Mesothelial cell of epicardium (in vitro differentiated cells): ENCODE data around the gene CCDC87. TPM values are rescaled to one million over a fixed set of nuclear protein-coding genes. Genes with fewer than 3 reads are reported as not detected.
"Not testable (repeated sequence)": the region's sequence is repeated elsewhere in the genome, so short reads cannot be mapped to it uniquely, and the experiment has no call there.

ENCODE experiments used
- DNase-seq, 2 experiments: peaks; one replicate each; pipeline ENCODE4 v3.0.0; 2021; ENCODE audit warnings: low spot score in 2 of 2; ENCODE audit not compliant: unreplicated experiment in 2 of 2
- H3K27ac Mint-ChIP-seq: 2 replicates; pipeline ENCODE4 v1.8.0; 2021; ENCODE audit warnings: mixed read lengths
- H3K27me3 Mint-ChIP-seq: 2 replicates; pipeline ENCODE4 v1.8.0; 2021; ENCODE audit warnings: low read depth, mixed read lengths
- H3K36me3 Mint-ChIP-seq: 2 replicates; pipeline ENCODE4 v1.8.0; 2021; ENCODE audit warnings: mixed read lengths
- H3K4me1 Mint-ChIP-seq: 2 replicates; pipeline ENCODE4 v1.8.0; 2021; ENCODE audit warnings: mixed read lengths
- H3K4me3 Mint-ChIP-seq: 2 replicates; pipeline ENCODE4 v1.8.0; 2021; ENCODE audit warnings: mild to moderate bottlenecking, moderate library complexity, mixed read lengths
- H3K9me3 Mint-ChIP-seq: 2 replicates; pipeline ENCODE4 v1.8.0; 2021; ENCODE audit warnings: mixed read lengths
- total RNA-seq: library from RNA; stranded (reverse); gene quantifications from 3 replicates; pipeline ENCODE4 v1.2.1, GENCODE V29; 2021
- TF ChIP-seq, protein P1 (sequence below): fragments of 200-600 bp; sonication (generic); IDR thresholded peaks from one replicate; pipeline ENCODE4 v1.5.0; 2021; ENCODE audit warnings: antibody characterized with exemption; ENCODE audit not compliant: unreplicated experiment

Gene CCDC87
- total RNA-seq, 1 donor from 2014 or later, result 0.25 TPM

DNA sequence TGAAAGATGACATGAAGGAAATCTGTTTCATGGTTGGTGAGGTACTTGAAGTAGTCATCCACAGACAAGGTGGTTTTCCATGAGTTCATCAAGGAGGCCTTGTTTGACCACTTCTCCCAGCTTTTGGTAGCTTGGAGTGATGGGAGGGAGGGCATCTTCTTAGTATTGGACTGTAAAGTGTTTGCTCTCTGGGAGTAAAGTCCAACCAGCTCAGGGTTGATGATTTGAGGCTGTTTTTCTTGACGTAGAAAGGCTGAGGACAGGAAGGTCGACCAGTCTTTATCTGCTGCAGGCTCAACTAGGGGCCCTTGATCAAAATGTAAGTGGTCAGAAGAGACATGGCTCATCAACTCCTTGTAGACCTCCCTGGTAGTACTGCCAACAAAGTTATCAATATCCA lies 1.7 kb downstream of the CCDC87 start:
- Mint-ChIP-seq H3K27ac (no peak overlapping the region), H3K27me3 (no peaks in the 10 kb centered on the region), H3K4me1 (peaks cover 24% of the 10 kb centered on the region), H3K4me3 (no peak overlapping the region), H3K36me3 (no peaks in the 10 kb centered on the region), H3K9me3 (peaks cover 7% of the 10 kb centered on the region)
- DNase-seq, result no peak
- TF ChIP-seq, protein P1, sequence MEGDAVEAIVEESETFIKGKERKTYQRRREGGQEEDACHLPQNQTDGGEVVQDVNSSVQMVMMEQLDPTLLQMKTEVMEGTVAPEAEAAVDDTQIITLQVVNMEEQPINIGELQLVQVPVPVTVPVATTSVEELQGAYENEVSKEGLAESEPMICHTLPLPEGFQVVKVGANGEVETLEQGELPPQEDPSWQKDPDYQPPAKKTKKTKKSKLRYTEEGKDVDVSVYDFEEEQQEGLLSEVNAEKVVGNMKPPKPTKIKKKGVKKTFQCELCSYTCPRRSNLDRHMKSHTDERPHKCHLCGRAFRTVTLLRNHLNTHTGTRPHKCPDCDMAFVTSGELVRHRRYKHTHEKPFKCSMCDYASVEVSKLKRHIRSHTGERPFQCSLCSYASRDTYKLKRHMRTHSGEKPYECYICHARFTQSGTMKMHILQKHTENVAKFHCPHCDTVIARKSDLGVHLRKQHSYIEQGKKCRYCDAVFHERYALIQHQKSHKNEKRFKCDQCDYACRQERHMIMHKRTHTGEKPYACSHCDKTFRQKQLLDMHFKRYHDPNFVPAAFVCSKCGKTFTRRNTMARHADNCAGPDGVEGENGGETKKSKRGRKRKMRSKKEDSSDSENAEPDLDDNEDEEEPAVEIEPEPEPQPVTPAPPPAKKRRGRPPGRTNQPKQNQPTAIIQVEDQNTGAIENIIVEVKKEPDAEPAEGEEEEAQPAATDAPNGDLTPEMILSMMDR, result no peak

DNA sequence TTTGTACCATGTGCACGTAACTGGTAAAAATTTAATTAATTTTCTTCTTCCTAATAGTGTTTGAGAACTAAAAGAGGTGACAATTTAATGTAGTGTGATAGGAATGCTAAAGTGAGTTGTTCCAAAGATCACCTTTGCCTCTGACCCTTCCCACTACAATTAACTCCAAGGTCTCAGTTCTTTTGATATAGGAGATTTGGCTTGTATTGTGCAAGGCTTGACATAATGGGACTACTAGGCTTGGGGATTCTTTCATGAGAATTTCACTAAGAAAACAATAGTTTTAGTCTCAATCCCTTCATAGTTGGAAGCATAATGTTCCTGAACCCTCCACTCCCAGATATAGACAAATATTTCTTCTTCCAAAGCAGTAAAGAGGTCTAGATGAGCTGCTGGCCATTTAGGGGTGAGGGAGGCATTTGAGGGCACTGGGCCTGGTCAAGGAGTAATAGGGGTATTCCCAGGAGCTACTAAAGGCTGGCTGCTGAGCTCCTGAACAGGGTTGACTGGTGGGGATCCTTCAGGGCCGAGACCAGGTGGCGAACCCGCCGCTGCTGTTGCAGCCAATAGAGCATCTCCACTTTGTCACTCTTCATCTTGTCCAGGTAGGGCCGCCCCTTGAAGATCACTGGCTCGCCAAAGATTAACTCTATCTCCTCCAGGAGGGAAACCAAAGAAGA lies 2.7 kb downstream of the CCDC87 start:
- TF ChIP-seq, protein P1, result no peak
- Mint-ChIP-seq H3K9me3 (peaks cover 7% of the 10 kb centered on the region), H3K4me1 (peaks cover 17% of the 10 kb centered on the region), H3K36me3 (no peaks in the 10 kb centered on the region), H3K27me3 (no peaks in the 10 kb centered on the region), H3K27ac (no peak overlapping the region), H3K4me3 (no peak overlapping the region)
- DNase-seq, result no peak

DNA sequence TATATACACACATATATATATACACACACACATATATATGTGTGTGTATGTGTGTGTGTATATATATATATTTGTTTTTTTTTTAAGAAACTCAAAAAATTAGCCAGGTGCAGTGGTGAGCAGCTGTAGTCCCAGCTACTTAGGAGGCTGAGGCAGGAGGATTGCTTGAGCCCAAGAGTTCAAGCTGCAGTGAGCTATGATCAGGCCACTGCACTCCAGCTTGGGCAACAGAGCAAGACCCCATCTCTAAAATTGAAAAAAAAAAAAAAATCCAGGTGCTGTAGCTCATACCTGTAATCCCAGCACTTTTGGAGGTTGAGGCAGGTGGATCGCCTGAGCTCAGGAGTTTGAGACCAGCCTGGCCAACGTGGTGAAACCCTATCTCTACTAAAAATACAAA lies 3.5 kb downstream of the CCDC87 start:
- DNase-seq, H3K27me3 Mint-ChIP-seq, H3K27ac Mint-ChIP-seq, H3K36me3 Mint-ChIP-seq, H3K9me3 Mint-ChIP-seq, H3K4me3 Mint-ChIP-seq: not testable (repeated sequence)
- peaks cover 11% of the 10 kb centered on the region for H3K4me1 Mint-ChIP-seq

DNA sequence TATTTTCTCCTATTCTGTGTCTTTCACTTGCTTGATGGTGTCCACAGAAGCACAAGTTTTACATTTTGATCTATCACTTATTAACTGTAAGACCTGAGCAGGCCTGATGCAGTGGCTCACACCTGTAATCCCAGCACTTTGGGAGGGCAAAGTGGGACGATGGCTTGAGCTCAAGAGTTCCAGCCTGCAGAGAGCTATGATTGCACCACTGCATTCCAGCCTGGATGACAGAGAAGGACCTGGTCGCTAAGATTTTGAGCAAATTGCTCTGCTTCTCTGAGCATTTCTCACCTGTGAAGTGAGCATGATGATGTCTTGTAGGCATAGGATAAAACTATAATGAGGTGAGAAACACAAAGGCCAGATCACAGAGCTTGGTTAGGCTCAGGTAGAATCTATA lies 6.7 kb downstream of the CCDC87 start:
- Mint-ChIP-seq H3K4me1 (no peaks in the 10 kb centered on the region), H3K27me3 (no peaks in the 10 kb centered on the region), H3K4me3 (no peak overlapping the region), H3K36me3 (peaks cover 3% of the 10 kb centered on the region), H3K9me3 (peaks cover 17% of the 10 kb centered on the region), H3K27ac (no peak overlapping the region)
- TF ChIP-seq, protein P1, result no peak
- DNase-seq, result no peak

DNA sequence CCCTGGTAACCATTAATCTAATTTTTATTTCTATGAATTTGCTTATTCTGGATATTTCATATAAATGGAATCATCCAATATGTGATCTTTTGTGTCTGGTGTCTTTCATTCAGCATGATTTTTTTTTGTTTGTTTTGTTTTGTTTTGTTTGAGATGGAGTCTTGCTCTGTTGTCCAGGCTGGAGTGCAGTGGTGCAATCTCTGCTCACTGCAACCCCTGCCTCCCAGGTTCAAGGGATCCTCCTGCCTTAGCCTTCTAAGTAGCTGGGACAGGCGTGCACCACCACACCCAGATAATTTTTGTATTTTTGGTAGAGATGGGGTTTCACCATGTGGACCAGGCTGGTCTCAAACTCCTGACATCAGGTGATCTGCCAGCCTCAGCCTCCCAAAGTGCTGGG lies 7.4 kb downstream of the CCDC87 start:
- peaks cover 15% of the 10 kb centered on the region for H3K9me3 Mint-ChIP-seq
- not testable (repeated sequence) for H3K4me3 Mint-ChIP-seq, H3K27ac Mint-ChIP-seq, DNase-seq, H3K36me3 Mint-ChIP-seq, H3K4me1 Mint-ChIP-seq, H3K27me3 Mint-ChIP-seq

DNA sequence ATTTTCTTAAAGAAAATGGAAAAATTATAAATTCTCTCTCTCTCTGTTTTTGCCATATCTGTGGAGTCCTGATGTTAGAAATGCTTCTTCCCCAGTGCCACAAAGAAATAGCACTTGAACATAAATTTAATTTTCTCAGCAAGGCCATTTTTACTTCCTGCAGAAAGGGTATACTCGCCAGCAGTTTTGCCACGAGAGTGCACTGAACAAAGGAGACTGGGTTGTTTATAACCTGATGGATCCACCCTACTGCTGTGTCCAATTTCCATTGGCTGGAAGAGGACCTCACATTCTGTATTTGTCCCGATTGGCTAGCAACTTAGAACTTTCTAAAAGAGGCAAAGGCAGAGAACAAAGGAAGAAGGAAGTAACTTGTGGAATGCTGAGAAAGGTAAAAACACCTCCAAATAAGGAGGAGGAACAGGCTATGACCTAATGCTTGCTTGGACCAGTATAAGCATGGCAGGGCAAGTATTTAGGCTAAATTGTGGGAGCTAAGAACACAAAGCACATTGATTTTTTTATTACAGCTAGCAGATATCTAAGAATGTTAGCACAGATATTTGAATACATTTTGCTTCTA lies 10.2 kb downstream of the CCDC87 start:
- H3K27me3 Mint-ChIP-seq, result peaks cover 12% of the 10 kb centered on the region
- H3K4me3 Mint-ChIP-seq, H3K27ac Mint-ChIP-seq, DNase-seq, H3K36me3 Mint-ChIP-seq, H3K4me1 Mint-ChIP-seq: not testable (repeated sequence)
- peaks cover 10% of the 10 kb centered on the region for H3K9me3 Mint-ChIP-seq

DNA sequence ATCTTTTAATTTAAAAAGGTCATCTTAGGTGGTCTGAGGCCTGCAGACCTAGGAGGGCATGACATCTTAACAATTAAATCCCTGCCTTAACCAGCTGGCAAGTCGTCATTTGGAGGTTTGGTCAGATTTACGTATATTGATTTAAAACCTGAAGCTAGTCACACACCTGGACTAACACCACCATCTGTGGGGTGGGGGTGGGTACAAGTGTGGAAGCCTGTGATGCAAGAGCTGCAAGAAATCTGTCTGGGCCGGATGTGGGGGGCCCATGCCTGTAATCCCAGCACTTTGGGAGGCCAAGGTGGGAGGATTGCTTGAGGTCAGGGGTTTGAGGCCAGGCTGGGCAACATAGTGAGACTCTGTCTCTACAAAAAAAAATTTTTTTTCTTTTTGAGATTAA lies 11.6 kb downstream of the CCDC87 start:
- DNase-seq, result no peak
- no peak overlapping the region for H3K27ac Mint-ChIP-seq
- no peak overlapping the region for H3K4me3 Mint-ChIP-seq
- TF ChIP-seq, protein P1, result no peak
- peaks cover 12% of the 10 kb centered on the region for H3K27me3 Mint-ChIP-seq
- peaks cover 5% of the 10 kb centered on the region for H3K4me1 Mint-ChIP-seq
- H3K9me3 Mint-ChIP-seq, result peaks cover 10% of the 10 kb centered on the region
- H3K36me3 Mint-ChIP-seq, result peaks cover 3% of the 10 kb centered on the region
